ENCODE data around the gene RASGEF1B.

RASGEF1B gene

GRCh38 chr4:81470456-81471297, 1.0 kb downstream of the RASGEF1B start:
- no peaks in the 10 kb centered on the region for H3K36me3 ChIP-seq (ENCODE audit: control insufficient read depth, insufficient read depth, low read length)
- peak overlapping the region; percentile 83 for H3K4me3 ChIP-seq (ENCODE audit: low read length)
- H3K27ac ChIP-seq (ENCODE audit: low read depth, low read length) = peak overlapping the region; percentile 75
- peak overlapping the region; percentile 57 for H3K9ac ChIP-seq (ENCODE audit: low read length)
- peaks cover 22% of the 10 kb centered on the region for H3K4me1 ChIP-seq (ENCODE audit: control insufficient read depth, insufficient read depth, low read length)
- no peaks in the 10 kb centered on the region for H3K27me3 ChIP-seq (ENCODE audit: control insufficient read depth, insufficient read depth, low read length)

- Histone ChIP-seq H3K4me1 (ENCODE audit: control insufficient read depth, insufficient read depth, low read length) (peaks cover 22% of the 10 kb centered on the region), H3K27me3 (ENCODE audit: control insufficient read depth, insufficient read depth, low read length) (no peaks in the 10 kb centered on the region), H3K36me3 (ENCODE audit: control insufficient read depth, insufficient read depth, low read length) (no peaks in the 10 kb centered on the region), H3K4me3 (ENCODE audit: low read length) (peak overlapping the region; percentile 83), H3K9ac (ENCODE audit: low read length) (peak overlapping the region; percentile 57), H3K27ac (ENCODE audit: low read depth, low read length) (peak overlapping the region; percentile 75)
Measured at GRCh38 chr4:81469781-81470455, 1.8 kb downstream of the RASGEF1B start.

GRCh38 chr4:81468678-81469077, 3.0 kb downstream of the RASGEF1B start:
- Histone ChIP-seq H3K27ac (ENCODE audit: low read depth, low read length) (no peak overlapping the region), H3K27me3 (ENCODE audit: control insufficient read depth, insufficient read depth, low read length) (no peaks in the 10 kb centered on the region), H3K9ac (ENCODE audit: low read length) (no peak overlapping the region), H3K4me3 (ENCODE audit: low read length) (no peak overlapping the region), H3K36me3 (ENCODE audit: control insufficient read depth, insufficient read depth, low read length) (no peaks in the 10 kb centered on the region), H3K4me1 (ENCODE audit: control insufficient read depth, insufficient read depth, low read length) (peaks cover 22% of the 10 kb centered on the region)

- Histone ChIP-seq H3K36me3 (ENCODE audit: control insufficient read depth, insufficient read depth, low read length) (no peaks in the 10 kb centered on the region), H3K4me3 (ENCODE audit: low read length) (no peak overlapping the region), H3K27ac (ENCODE audit: low read depth, low read length) (no peak overlapping the region), H3K27me3 (ENCODE audit: control insufficient read depth, insufficient read depth, low read length) (no peaks in the 10 kb centered on the region), H3K4me1 (ENCODE audit: control insufficient read depth, insufficient read depth, low read length) (peaks cover 16% of the 10 kb centered on the region), H3K9ac (ENCODE audit: low read length) (no peak overlapping the region)
Measured at GRCh38 chr4:81467672-81467964, 4.1 kb downstream of the RASGEF1B start.

- Histone ChIP-seq H3K4me3 (ENCODE audit: low read length) (no peak overlapping the region), H3K27me3 (ENCODE audit: control insufficient read depth, insufficient read depth, low read length) (no peaks in the 10 kb centered on the region), H3K4me1 (ENCODE audit: control insufficient read depth, insufficient read depth, low read length) (peaks cover 11% of the 10 kb centered on the region), H3K36me3 (ENCODE audit: control insufficient read depth, insufficient read depth, low read length) (no peaks in the 10 kb centered on the region), H3K27ac (ENCODE audit: low read depth, low read length) (no peak overlapping the region), H3K9ac (ENCODE audit: low read length) (no peak overlapping the region)
Measured at GRCh38 chr4:81466841-81467671, 4.7 kb downstream of the RASGEF1B start.

GRCh38 chr4:81465406-81466340, 6.0 kb downstream of the RASGEF1B start:
- peaks cover 9% of the 10 kb centered on the region for H3K4me1 ChIP-seq (ENCODE audit: control insufficient read depth, insufficient read depth, low read length)
- H3K27me3 ChIP-seq (ENCODE audit: control insufficient read depth, insufficient read depth, low read length) = no peaks in the 10 kb centered on the region
- H3K27ac ChIP-seq (ENCODE audit: low read depth, low read length) = no peak overlapping the region
- H3K9ac ChIP-seq (ENCODE audit: low read length) = no peak overlapping the region
- no peaks in the 10 kb centered on the region for H3K36me3 ChIP-seq (ENCODE audit: control insufficient read depth, insufficient read depth, low read length)
- no peak overlapping the region for H3K4me3 ChIP-seq (ENCODE audit: low read length)

- Histone ChIP-seq H3K27ac (ENCODE audit: low read depth, low read length) (no peak overlapping the region), H3K4me1 (ENCODE audit: control insufficient read depth, insufficient read depth, low read length) (no peaks in the 10 kb centered on the region), H3K4me3 (ENCODE audit: low read length) (no peak overlapping the region), H3K27me3 (ENCODE audit: control insufficient read depth, insufficient read depth, low read length) (no peaks in the 10 kb centered on the region), H3K36me3 (ENCODE audit: control insufficient read depth, insufficient read depth, low read length) (no peaks in the 10 kb centered on the region), H3K9ac (ENCODE audit: low read length) (no peak overlapping the region)
Measured at GRCh38 chr4:81460834-81461233, 10.9 kb downstream of the RASGEF1B start.

GRCh38 chr4:81460191-81460701, 11.5 kb downstream of the RASGEF1B start:
- no peaks in the 10 kb centered on the region for H3K27me3 ChIP-seq (ENCODE audit: control insufficient read depth, insufficient read depth, low read length)
- no peak overlapping the region for H3K27ac ChIP-seq (ENCODE audit: low read depth, low read length)
- no peaks in the 10 kb centered on the region for H3K4me1 ChIP-seq (ENCODE audit: control insufficient read depth, insufficient read depth, low read length)
- no peak overlapping the region for H3K4me3 ChIP-seq (ENCODE audit: low read length)
- no peak overlapping the region for H3K9ac ChIP-seq (ENCODE audit: low read length)
- no peaks in the 10 kb centered on the region for H3K36me3 ChIP-seq (ENCODE audit: control insufficient read depth, insufficient read depth, low read length)

- Histone ChIP-seq H3K27me3 (ENCODE audit: control insufficient read depth, insufficient read depth, low read length) (no peaks in the 10 kb centered on the region), H3K4me3 (ENCODE audit: low read length) (no peak overlapping the region), H3K4me1 (ENCODE audit: control insufficient read depth, insufficient read depth, low read length) (no peaks in the 10 kb centered on the region), H3K9ac (ENCODE audit: low read length) (no peak overlapping the region), H3K36me3 (ENCODE audit: control insufficient read depth, insufficient read depth, low read length) (no peaks in the 10 kb centered on the region), H3K27ac (ENCODE audit: low read depth, low read length) (no peak overlapping the region)
Measured at GRCh38 chr4:81459228-81459627, 12.5 kb downstream of the RASGEF1B start.

GRCh38 chr4:81457921-81458520, 13.7 kb downstream of the RASGEF1B start:
- Histone ChIP-seq H3K4me3 (ENCODE audit: low read length) (no peak overlapping the region), H3K9ac (ENCODE audit: low read length) (no peak overlapping the region), H3K36me3 (ENCODE audit: control insufficient read depth, insufficient read depth, low read length) (no peaks in the 10 kb centered on the region), H3K27ac (ENCODE audit: low read depth, low read length) (no peak overlapping the region), H3K4me1 (ENCODE audit: control insufficient read depth, insufficient read depth, low read length) (no peaks in the 10 kb centered on the region), H3K27me3 (ENCODE audit: control insufficient read depth, insufficient read depth, low read length) (no peaks in the 10 kb centered on the region)

GRCh38 chr4:81457345-81457744, 14.4 kb downstream of the RASGEF1B start:
- no peaks in the 10 kb centered on the region for H3K36me3 ChIP-seq (ENCODE audit: control insufficient read depth, insufficient read depth, low read length)
- H3K27ac ChIP-seq (ENCODE audit: low read depth, low read length) = no peak overlapping the region
- no peak overlapping the region for H3K9ac ChIP-seq (ENCODE audit: low read length)
- H3K4me1 ChIP-seq (ENCODE audit: control insufficient read depth, insufficient read depth, low read length) = no peaks in the 10 kb centered on the region
- H3K27me3 ChIP-seq (ENCODE audit: control insufficient read depth, insufficient read depth, low read length) = no peaks in the 10 kb centered on the region
- no peak overlapping the region for H3K4me3 ChIP-seq (ENCODE audit: low read length)
